GM21528 (cell line): ENCODE results near the gene FGFR3.

Source experiments
- ATAC-seq: cut with Tn5 transposase; IDR thresholded peaks from one replicate; pipeline ENCODE4 v1.9.1; 2021; ENCODE audit warnings: mild to moderate bottlenecking, moderate library complexity; ENCODE audit not compliant: unreplicated experiment, low FRiP score

Gene FGFR3

GRCh38 chr4:1799387-1800375 lies 6.6 kb downstream of the FGFR3 start:
- no peak for ATAC-seq

- ATAC-seq: no peak
Measured at GRCh38 chr4:1800805-1801204, 7.7 kb downstream of the FGFR3 start.

- ATAC-seq: no peak
Measured at GRCh38 chr4:1801286-1801958, 8.3 kb downstream of the FGFR3 start.

GRCh38 chr4:1802151-1802715 lies 9.1 kb downstream of the FGFR3 start:
- no peak for ATAC-seq

GRCh38 chr4:1802720-1803522 lies 9.8 kb downstream of the FGFR3 start:
- no peak for ATAC-seq

GRCh38 chr4:1803523-1804423 lies 10.7 kb downstream of the FGFR3 start:
- ATAC-seq: no peak

- ATAC-seq: no peak
Measured at GRCh38 chr4:1804638-1805492, 11.8 kb downstream of the FGFR3 start.

- no peak for ATAC-seq
Measured at GRCh38 chr4:1805493-1806222, 12.6 kb downstream of the FGFR3 start.

- no peak for ATAC-seq
Measured at GRCh38 chr4:1806223-1806564, 13.1 kb downstream of the FGFR3 start.

- no peak for ATAC-seq
Measured at GRCh38 chr4:1806596-1807331, 13.7 kb downstream of the FGFR3 start.

GRCh38 chr4:1807332-1807777 lies 14.3 kb downstream of the FGFR3 start:
- no peak for ATAC-seq

GRCh38 chr4:1808396-1808795 lies 15.3 kb downstream of the FGFR3 start:
- ATAC-seq: no peak

- ATAC-seq: no peak
Measured at GRCh38 chr4:1808851-1809753, 16.0 kb downstream of the FGFR3 start.

GRCh38 chr4:1809754-1810502 lies 16.8 kb downstream of the FGFR3 start:
- ATAC-seq: no peak

GRCh38 chr4:1810765-1811164 lies 17.7 kb downstream of the FGFR3 start:
- ATAC-seq: no peak

GRCh38 chr4:1812720-1813119 lies 19.6 kb downstream of the FGFR3 start:
- ATAC-seq: no peak
